ENCODE measurements around the gene FAM241B.

The FAM241B gene

DNA sequence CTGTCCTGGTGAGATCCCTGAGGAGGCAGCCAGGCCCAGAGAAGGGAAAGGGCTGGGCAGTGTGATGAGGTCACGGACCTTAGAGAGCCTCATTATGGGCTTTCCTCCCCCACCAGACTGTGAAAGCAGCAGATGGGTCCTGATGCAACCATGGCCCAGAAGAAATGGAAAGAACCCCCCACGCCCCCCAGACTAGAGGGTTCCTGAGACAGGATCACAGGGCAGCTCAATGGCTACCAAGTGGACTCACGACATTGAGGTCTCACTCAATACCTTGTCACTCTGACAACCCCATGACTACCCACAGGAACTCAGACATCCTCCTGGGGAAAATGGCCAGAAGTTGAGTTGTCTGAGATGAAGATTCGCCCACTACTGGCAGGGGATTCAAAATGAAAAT is 36.7 kb downstream of the FAM241B start:
- no peak overlapping the region for H3K4me2 ChIP-seq (ENCODE audit: low read length)
- TF ChIP-seq, protein P1, sequence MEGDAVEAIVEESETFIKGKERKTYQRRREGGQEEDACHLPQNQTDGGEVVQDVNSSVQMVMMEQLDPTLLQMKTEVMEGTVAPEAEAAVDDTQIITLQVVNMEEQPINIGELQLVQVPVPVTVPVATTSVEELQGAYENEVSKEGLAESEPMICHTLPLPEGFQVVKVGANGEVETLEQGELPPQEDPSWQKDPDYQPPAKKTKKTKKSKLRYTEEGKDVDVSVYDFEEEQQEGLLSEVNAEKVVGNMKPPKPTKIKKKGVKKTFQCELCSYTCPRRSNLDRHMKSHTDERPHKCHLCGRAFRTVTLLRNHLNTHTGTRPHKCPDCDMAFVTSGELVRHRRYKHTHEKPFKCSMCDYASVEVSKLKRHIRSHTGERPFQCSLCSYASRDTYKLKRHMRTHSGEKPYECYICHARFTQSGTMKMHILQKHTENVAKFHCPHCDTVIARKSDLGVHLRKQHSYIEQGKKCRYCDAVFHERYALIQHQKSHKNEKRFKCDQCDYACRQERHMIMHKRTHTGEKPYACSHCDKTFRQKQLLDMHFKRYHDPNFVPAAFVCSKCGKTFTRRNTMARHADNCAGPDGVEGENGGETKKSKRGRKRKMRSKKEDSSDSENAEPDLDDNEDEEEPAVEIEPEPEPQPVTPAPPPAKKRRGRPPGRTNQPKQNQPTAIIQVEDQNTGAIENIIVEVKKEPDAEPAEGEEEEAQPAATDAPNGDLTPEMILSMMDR (IDR thresholded peaks at IDR 0.05), result no peak
- H3K4me3 ChIP-seq (ENCODE audit: low read depth, low read length), result no peak overlapping the region
- no peak overlapping the region for H3K9ac ChIP-seq
- H3K4me1 ChIP-seq, result no peaks in the 10 kb centered on the region
- no peaks in the 10 kb centered on the region for H3K36me3 ChIP-seq (ENCODE audit: control insufficient read depth, insufficient read depth, low read length)
- no peak overlapping the region for H3K27ac ChIP-seq
- H3K9me3 ChIP-seq (ENCODE audit: control insufficient read depth, low read length), result no peaks in the 10 kb centered on the region
- no peak overlapping the region for H2AFZ ChIP-seq
- H3K27me3 ChIP-seq (ENCODE audit: control insufficient read depth, insufficient read depth, low read length), result no peaks in the 10 kb centered on the region
- no peaks in the 10 kb centered on the region for H3K79me2 ChIP-seq

DNA sequence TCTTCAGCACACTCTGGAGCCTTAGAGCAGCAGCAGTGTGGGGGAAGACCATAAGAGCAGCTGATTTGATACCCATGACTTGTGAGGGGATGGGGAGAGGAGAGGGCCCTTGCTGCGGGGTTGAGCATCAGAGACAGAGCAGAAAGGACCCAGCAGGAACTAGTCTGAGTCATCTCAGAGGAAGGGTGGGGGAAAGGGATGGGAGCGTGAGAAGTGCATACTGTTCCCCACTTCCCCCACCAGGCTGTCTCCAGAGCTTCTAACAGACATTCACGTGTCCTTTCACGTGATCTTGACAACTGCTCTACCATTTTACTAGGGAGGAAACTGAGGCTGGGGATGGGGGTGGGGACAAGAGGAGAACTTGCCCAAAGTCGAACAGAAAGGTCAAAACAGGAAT is 38.7 kb downstream of the FAM241B start:
- no peaks in the 10 kb centered on the region for H3K4me1 ChIP-seq
- TF ChIP-seq, protein P1 (IDR thresholded peaks at IDR 0.05), result no peak
- no peaks in the 10 kb centered on the region for H3K27me3 ChIP-seq (ENCODE audit: control insufficient read depth, insufficient read depth, low read length)
- H3K4me2 ChIP-seq (ENCODE audit: low read length), result no peak overlapping the region
- no peak overlapping the region for H3K9ac ChIP-seq
- no peak overlapping the region for H3K27ac ChIP-seq
- H3K4me3 ChIP-seq (ENCODE audit: low read depth, low read length), result no peak overlapping the region
- no peaks in the 10 kb centered on the region for H3K79me2 ChIP-seq
- H3K36me3 ChIP-seq (ENCODE audit: control insufficient read depth, insufficient read depth, low read length), result no peaks in the 10 kb centered on the region
- H2AFZ ChIP-seq, result no peak overlapping the region
- H3K9me3 ChIP-seq (ENCODE audit: control insufficient read depth, low read length), result no peaks in the 10 kb centered on the region

DNA sequence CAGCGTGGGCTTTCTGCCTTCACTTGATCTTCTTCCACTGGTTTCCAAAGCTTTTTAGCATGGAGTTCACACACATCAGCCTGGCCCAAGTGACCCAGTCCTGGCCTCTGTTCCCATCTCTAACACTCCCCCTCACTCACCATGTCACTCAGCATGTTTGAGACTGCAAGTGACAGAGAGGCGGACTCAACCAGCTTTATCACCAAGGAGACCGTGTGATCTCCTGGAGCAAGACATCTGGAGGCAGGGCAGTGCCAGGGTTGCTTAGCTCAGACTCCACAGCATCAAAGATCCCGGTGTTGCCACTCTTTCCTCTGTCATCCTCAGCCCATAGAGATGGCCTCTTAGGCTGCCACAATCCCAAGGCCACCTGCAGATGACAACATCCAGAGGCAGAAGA is 39.4 kb downstream of the FAM241B start:
- Histone ChIP-seq H3K4me1 (no peaks in the 10 kb centered on the region), H3K27me3 (ENCODE audit: control insufficient read depth, insufficient read depth, low read length) (no peaks in the 10 kb centered on the region)
- TF ChIP-seq, protein P1 (IDR thresholded peaks at IDR 0.05), result no peak

DNA sequence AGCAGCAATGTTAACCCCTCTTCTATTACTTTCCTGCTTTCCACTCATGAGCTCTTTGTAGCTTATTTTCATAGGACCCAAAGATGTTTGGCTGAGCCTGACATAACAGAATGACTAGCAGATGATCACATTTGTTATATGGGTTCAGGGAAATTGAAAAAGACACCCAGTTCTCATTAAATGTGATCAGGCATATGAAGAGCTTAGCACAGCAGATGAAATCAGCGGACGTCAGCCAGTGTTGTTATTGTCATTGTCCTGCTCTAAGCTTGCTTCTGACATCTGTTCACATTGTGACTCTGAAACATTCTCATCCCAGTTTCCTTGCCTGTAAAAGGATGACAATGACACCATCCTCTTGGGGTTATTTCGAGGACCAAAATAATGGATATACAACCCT is 43.5 kb downstream of the FAM241B start:
- no peak overlapping the region for H3K4me3 ChIP-seq (ENCODE audit: low read depth, low read length)
- no peak overlapping the region for H3K9ac ChIP-seq
- no peak overlapping the region for H2AFZ ChIP-seq
- H3K79me2 ChIP-seq, result no peaks in the 10 kb centered on the region
- TF ChIP-seq, protein P1 (IDR thresholded peaks at IDR 0.05), result no peak
- H3K27me3 ChIP-seq (ENCODE audit: control insufficient read depth, insufficient read depth, low read length), result no peaks in the 10 kb centered on the region
- H3K4me1 ChIP-seq, result no peaks in the 10 kb centered on the region
- H3K9me3 ChIP-seq (ENCODE audit: control insufficient read depth, low read length), result no peaks in the 10 kb centered on the region
- no peak overlapping the region for H3K4me2 ChIP-seq (ENCODE audit: low read length)
- H3K36me3 ChIP-seq (ENCODE audit: control insufficient read depth, insufficient read depth, low read length), result no peaks in the 10 kb centered on the region
- no peak overlapping the region for H3K27ac ChIP-seq

More for the DNA sequence above, 39.4 kb downstream of the FAM241B start:
- no peak overlapping the region for H3K27ac ChIP-seq
- H3K36me3 ChIP-seq (ENCODE audit: control insufficient read depth, insufficient read depth, low read length), result no peaks in the 10 kb centered on the region
- H3K9ac ChIP-seq, result no peak overlapping the region
- no peak overlapping the region for H3K4me3 ChIP-seq (ENCODE audit: low read depth, low read length)
- H2AFZ ChIP-seq, result no peak overlapping the region
- H3K79me2 ChIP-seq, result no peaks in the 10 kb centered on the region
- H3K9me3 ChIP-seq (ENCODE audit: control insufficient read depth, low read length), result no peaks in the 10 kb centered on the region
- H3K4me2 ChIP-seq (ENCODE audit: low read length), result no peak overlapping the region

DNA sequence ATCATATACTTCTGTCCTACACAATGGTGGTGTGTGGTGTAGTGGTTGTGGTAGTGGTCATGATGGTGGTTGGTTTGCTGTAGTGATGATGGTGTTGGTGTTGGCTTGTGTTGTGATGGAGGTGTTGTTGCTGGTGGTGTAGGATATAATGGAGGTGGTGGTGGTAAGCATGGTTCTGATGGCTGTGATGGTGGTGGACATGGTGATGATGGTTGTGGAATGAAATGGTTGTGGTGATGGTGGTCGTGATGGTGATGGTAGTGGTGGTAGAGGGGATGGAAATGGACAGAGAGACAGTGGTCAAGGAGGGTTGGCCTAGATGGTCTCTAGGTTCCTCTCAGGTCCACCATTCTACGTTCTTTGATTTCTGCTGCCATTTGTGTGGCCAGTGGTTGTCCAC is 44.7 kb downstream of the FAM241B start:
- Histone ChIP-seq H3K79me2 (no peaks in the 10 kb centered on the region), H3K4me1 (no peaks in the 10 kb centered on the region)
- TF ChIP-seq, protein P1 (IDR thresholded peaks at IDR 0.05), result no peak

More for the DNA sequence above, 44.7 kb downstream of the FAM241B start:
- no peak overlapping the region for H3K4me2 ChIP-seq (ENCODE audit: low read length)
- H3K27me3 ChIP-seq (ENCODE audit: control insufficient read depth, insufficient read depth, low read length), result no peaks in the 10 kb centered on the region
- H3K36me3 ChIP-seq (ENCODE audit: control insufficient read depth, insufficient read depth, low read length), result no peaks in the 10 kb centered on the region
- no peak overlapping the region for H3K4me3 ChIP-seq (ENCODE audit: low read depth, low read length)
- H3K9me3 ChIP-seq (ENCODE audit: control insufficient read depth, low read length), result no peaks in the 10 kb centered on the region
- no peak overlapping the region for H3K9ac ChIP-seq
- H3K27ac ChIP-seq, result no peak overlapping the region
- H2AFZ ChIP-seq, result no peak overlapping the region
